Articular chondrocyte of knee joint (primary cell): ENCODE results near the gene TEX13B. TPM values are rescaled to one million over a fixed set of nuclear protein-coding genes. Genes with fewer than 3 reads are reported as not detected.

Source experiments
- total RNA-seq: library from RNA; depleted of rRNA; stranded (reverse); fragments of >200 nt; gene quantifications from 2 replicates; pipeline ENCODE4 v1.2.3, GENCODE V29; 2012

Gene TEX13B
- total RNA-seq: not detected in 2 replicates

GRCh38 chrX:107982356-107982755 is at the start of gene TEX13B:
TEX13B (minus strand) TSS chrX:107982370; CDS start chrX:107982127, 243 bp downstream.

Other genes with a start within 250 kb of the TEX13B start
- gene TSC22D3, start 206.6 kb downstream of the TEX13B start, total RNA-seq: 28.2 and 45.9 TPM in 2 replicates
- not detected in 2 replicates for gene NCBP2L, start 204.6 kb downstream of the TEX13B start, total RNA-seq
- 28.6 and 32.4 TPM in 2 replicates for gene MID2, start 156.5 kb downstream of the TEX13B start, total RNA-seq
- under 0.01 TPM in 2 replicates for gene VSIG1, start 62.7 kb upstream of the TEX13B start, total RNA-seq
- 72.4 and 74.2 TPM in 2 replicates for gene PSMD10, start 109.2 kb upstream of the TEX13B start, total RNA-seq
- gene ATG4A, start 109.4 kb upstream of the TEX13B start, total RNA-seq: 9.1 and 11.2 TPM in 2 replicates